Kidney tubule cell (primary cell): Measurements from ENCODE around the gene GSTA2.
"Not testable (repeated sequence)": the region's sequence is repeated elsewhere in the genome, so short reads cannot be mapped to it uniquely, and the experiment has no call there.

Experiments
- DNase-seq: peaks from one replicate; pipeline ENCODE4 v3.0.0-alpha.2; 2018; ENCODE audit warnings: low spot score

Gene GSTA2

DNA sequence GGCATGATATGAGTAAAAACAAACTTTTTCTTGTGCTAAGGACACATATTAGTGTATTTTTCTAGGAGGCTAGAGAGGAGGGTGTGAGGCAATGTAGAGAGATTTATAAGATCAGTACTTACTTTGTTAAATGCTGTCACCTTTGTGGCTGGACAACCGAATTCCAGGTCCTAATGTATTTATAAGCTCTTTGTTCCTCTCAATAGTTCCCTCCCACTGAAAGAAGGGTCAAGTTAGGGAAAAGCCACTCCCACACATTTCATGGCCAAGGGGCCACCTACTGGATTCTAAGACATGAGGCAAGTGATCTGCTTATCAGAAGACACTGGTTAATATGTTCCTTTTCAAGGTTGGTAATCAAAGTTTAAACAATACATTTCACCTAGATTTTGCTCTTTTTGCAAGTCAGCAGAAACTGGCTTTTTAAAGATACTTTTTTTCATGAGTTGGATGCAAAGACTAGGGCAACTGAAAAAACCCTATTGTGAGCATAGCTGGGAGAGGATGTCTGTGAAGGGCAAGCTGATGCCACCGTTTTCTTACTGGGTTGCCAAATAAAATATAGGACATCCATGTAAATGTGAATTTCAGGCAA, at the start of gene GSTA2:
TSS of gene GSTA2 (minus strand) at position 154 of the 595 bp plus-strand sequence. CDS start 5,528 bp downstream, outside the sequence.
- not testable (repeated sequence) for DNase-seq

DNA sequence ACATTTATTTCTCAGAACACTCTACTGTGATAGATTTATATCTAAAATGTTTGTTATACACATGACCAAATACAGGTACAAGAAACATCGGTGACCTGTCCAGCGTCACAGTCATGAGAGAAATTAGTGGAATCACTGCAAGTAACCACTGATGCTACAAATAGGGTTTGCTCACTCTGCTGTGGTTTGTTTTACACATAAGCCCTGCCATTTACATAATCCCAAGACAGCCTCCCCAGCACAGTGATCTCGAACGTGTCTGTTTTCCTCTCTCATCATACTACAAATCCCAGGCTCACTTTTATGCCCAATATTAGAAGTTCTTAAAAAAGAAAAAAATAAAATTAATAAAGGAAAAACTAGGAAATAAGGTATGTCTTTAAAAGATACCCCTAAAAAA, 46.5 kb upstream of the GSTA2 start:
- not testable (repeated sequence) for DNase-seq

DNA sequence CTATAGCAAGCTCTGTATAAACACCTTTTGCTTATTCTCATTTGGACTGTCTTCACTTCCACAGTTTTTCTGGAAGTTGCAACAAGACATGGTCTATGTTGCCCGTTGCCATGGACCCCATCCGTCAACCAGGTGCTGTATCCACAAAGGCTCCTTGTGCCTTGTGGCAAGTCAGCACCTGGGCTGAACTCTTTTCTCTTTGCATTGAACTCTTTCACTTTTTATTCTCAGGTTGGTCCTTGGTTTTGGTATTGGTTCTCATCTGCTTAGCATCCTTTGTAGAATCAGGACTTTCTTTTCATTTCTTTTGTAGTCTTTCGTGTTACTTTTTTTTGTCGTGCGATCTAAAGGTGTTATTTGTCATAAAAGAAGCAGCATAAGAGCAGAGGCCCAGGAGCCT, 45.4 kb upstream of the GSTA2 start:
- DNase-seq, result no peak

DNA sequence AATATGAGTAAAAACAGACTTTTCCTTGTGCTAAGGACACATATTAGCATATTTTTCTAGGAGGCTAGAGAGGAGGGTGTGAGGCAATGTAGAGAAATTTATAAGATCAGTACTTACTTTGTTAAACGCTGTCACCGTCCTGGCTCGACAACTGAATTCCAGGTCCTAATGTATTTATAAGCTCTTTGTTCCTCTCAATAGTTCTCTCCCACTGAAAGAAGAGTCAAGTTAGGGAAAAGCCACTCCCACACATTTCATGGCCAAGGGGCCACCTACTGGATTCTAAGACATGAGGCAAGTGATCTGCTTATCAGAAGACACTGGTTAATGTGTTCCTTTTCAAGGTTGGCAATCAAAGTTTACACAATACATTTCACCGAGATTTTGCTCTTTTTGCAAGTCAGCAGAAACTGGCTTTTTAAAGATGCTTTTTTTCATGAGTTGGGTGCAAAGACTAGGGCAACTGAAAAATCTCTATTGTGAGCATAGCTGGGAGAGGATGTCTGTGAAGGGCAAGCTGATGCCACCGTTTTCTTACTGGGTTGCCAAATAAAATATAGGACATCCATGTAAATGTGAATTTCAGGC, 40.5 kb upstream of the GSTA2 start, which contains the start of gene GSTA1:
TSS of gene GSTA1 (minus strand) at position 149 of the 588 bp plus-strand sequence. CDS start 4,549 bp downstream, outside the sequence.
- DNase-seq, result not testable (repeated sequence)

DNA sequence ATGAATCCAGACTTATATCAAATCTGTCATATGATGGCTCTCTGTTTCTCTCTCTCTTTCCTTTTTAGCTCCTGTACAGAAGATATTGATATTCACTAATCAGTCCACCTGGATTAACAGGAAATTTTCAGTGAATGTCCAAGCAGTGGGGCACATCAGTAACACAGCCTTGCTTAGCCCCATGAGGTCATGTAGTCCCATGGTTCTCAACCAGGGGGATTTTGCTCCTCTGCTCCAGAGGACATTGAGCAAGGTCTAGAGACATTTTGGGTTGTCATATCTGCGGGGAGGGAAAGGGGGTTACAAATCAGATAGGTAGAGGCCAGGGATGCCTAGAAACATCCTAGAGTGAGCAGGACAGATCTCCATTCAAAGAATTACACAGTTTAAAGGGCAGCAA, 39.5 kb upstream of the GSTA2 start:
- DNase-seq, result no peak

DNA sequence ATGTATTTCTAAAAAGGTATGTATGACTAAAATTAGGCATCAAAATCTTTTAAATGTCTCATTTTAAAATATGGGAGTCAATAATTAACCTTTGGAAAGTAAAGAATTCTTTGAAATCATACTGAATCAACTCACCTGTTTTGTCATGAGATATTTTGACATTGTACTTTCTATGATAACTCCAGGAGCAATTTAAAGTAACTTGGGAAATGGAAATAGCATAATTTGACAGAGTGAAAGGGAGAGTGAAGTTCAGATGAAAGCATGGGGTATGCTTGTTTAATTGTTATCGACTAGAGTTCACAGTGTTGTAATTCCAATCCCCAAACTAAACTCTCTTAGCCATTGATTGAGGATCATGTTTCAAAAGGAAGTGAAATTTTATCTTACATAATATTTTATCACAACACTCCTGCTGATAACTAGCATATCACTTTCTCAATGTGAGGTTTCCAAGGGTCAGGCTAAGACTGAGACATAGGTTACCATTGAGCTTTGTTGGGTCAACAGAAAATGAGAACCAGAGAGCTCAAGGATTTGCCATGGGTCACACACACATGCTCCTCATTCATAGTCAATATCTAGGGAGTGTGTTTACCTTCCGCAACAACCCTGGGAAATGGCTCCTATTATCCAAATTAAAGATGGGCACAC, 38.0 kb upstream of the GSTA2 start:
- no peak for DNase-seq

DNA sequence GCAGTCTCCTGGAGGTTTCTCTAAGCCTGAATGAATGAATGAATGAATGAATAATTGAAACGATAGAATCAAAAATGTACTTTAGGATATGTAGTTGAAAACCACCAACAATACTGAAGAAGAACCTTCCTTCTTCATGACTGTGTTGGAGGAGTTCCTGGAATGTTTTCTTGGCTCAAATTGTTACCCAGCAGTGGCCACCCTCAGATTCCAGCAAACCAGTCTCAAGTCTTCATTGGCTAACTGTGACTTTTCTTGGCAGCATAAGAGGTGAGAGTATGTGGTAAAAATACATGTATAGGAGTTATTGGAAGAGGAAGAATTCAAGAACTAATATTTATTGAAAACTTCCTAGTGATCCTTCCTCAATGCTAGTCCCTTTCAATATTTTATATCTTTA, 36.0 kb upstream of the GSTA2 start:
- DNase-seq, result peak; percentile 12

DNA sequence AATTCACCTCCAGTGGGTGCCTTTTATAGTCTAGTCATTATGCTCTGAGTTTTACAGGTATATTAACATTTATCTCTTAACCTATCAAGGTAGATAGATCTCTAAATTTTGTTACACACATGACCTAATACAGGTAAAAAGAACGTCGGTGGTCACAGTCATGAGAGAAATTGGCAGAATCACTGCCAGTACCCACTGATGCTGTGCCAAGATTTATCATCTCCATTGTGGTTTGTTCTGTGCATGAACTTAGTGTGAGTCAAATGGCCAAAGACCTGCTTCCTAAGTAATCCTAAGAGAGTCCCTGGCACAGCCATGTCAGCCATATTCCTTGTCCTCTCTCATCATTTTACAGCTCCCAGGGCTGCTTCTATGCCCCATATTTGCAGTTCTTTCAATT, 31.1 kb upstream of the GSTA2 start:
- not testable (repeated sequence) for DNase-seq

DNA sequence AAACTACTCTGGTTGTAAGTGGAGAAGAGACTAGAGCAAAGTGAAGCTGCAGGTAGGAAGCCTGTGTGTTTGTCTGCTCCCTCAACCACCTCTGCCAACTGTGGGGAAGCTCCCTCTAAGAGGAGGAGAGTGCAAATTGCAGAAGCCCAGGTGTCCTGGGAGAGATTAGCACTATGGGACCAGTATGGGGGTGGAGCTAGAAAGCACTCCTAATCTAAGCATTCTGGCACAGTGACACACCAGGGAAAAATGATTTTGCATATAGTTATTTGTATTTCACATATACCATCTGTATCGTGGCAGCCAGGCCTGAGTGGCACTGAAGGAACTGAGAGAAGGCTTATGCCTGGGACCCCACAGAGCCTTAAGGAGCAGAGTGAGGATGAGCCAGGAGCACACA, 27.6 kb upstream of the GSTA2 start:
- DNase-seq, result no peak

DNA sequence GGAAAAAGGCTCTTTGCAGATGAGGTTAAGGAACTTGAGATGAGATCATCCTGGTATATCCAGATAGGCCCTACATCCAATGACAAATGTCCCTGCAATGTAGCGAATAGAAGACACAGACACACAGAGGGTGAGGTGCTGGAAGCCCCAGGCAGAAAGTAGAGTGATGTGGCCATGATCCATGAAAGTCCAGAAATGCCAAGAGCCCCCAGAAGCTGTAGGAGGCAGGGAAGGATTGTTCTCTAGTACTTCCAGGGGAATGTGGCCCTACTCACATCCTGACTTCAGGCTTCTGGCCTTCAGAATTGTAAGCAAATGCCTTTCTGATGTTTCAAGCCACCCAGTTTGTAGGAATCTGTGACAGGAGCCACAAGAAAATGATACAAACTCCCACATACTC, 26.4 kb upstream of the GSTA2 start:
- DNase-seq, result peak; percentile 48

DNA sequence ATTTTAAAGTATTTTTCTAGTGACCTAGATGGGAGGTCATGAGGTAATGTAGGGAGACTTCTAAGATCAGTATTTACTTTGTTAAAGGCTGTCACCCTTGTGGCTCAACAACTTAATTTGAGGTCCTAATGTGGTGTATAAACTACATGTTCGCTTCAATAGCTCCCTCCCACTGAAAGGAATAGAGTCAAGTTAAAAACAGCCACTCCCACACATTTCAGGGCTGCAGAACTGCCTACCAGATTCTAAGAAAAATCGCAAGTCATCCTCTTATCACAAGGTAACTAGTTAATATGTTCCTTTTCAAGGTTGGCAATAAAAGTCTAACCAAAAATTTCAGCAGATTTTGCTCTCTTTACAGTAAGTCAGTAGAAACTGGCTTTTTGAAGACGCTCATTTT, 25.2 kb upstream of the GSTA2 start:
- DNase-seq, result no peak

DNA sequence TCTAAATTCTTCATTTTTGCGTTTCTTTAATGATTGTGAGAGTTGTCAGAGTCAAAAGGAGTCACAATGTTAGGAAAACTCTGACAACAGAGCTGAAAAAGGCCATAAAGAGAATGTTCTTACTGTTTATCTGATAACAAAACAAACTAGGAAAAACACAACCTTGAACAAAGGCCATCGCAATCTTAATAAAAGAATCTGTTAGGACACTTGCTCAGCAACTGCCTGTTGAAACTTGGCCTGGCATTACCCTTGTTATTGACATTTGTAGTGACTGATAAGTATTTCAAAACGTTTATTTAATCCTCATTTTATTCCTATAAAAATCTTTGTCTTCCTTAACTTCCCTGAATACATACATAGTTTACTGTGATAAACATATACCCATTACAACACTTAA, 24.6 kb upstream of the GSTA2 start:
- DNase-seq, result no peak

DNA sequence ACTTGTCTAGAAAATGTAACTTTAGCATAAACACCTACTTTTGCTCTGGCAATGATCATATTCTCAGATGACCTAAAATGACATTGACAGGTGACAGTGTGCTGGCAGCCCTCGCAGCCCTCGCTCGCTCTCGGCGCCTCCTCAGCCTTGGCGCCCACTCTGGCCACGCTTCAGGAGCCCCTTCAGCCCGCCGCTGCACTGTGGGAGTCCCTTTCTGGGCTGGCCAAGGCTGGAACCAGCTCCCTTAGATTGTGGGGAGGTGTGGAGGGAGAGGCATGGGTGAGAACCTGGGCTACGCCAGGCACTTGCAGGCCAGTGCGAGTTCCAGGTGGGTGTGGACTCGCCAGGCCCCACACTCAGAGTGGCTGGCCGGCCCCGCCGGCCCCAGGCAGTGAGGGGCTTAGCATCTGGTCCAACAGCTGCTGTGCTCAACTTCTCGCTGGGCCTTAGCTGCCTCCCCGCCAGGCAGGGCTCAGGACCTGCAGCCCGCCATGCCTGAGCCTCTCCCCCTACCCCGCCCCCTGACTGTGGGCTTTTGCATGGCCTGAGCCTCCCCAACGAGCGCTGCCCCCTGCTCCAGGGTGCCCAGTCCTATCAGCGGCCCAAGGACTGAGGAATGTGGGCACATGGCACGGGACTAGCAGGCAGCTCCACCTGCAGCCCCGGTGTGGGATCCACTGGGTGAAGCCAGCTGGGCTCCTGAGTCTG, 23.1 kb upstream of the GSTA2 start:
- DNase-seq, result no peak

DNA sequence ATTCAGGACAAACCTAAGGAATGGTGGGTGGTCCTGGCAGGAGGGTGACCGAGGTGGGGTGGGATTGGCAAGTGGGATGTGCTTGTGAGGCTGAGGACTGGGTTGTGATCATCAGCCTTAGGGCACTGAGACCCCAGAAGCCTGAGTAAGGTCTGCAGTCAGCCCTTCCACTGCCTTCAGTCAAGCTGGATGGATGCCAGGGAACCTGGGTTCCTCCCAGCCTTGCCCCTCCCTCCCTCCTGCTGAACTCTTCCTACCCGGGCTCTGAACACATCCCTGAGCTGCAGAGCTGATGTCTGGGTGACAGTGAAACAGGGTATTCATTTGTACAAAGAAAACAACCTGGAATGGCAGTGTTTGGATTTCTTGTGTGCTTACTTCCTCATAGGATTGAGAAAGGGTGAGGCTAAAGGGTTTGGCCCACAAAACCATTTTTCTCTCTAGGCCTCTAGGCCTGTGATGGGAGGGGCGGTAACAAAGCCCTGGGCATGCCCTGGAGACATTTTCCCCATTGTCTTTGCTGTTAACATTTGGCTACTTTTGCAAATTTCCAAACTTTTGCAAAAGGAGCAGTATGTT, 19.5 kb upstream of the GSTA2 start:
- not testable (repeated sequence) for DNase-seq

DNA sequence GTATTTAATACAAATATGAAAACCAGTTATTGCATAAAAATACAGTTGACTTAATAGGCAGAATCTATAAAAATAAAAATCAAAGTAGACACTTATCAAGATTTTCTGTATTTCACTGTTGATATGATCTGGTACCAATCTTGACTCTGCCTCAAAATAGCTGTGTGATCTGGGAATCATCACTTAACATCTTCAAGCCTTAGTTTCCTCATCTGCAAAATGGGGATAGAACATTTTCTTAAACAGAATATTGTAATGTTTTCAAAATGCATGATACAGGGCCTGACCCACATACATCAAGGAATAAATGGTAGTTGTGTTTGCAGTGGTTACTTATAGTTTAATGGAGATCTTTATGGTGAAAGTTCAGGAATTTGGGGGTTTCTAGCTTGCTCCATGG, 18.9 kb upstream of the GSTA2 start:
- DNase-seq, result not testable (repeated sequence)

DNA sequence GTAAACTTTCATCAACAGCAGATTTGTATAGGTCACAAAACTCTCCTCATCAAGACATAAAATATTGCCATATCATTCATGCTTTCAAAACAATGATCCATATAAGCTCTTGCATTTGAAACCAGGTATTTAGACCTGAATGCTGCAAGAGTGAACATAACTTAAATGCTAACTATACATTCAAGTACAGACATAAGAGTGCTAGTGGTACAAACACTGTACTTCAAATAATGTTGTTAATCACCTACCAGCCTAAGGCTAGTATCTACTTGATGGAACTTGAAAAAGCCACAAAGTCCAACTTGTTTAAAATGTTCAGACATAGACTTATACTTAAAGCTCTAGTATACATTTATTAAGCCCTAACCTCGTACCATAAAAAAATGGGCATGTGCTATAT, 16.0 kb upstream of the GSTA2 start:
- no peak for DNase-seq

DNA sequence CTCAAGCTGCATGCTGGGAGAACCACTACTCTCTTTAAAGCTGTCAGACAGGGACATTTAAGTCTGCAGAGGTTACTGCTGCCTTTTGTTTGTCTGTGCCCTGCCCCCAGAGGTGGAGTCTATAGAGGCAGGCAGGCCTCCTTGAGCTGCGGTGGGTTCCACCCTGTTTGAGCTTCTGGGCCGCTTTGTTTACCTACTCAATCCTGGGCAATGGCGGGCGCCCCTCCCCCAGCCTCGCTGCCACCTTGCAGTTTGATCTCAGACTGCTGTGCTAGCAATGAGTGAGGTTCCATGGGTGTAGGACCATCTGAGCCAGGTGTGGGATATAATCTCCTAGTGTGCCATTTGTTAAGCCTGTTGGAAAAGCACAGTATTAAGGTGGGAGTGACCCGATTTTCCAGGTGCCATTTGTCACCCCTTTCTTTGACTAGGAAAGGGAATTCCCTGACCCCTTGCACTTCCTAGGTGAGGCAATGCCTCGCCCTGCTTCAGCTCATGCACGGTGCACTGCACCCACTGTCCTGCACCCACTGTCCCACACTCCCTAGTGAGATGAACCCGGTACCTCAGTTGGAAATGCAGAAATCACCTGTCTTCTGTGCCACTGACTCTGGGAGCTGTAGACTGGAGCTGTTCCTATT, 13.6 kb upstream of the GSTA2 start:
- not testable (repeated sequence) for DNase-seq

DNA sequence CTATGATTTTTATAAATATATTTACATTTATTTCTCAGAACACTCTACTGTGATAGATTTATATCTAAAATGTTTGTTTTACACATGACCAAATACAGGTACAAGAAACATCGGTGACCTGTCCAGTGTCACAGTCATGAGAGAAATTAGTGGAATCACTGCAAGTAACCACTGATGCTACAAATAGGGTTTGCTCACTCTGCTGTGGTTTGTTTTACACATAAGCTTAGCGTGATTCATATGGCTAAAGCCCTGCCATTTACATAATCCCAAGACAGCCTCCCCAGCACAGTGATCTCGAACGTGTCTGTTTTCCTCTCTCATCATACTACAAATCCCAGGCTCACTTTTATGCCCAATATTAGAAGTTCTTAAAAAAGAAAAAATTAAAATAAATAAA, 6.1 kb upstream of the GSTA2 start:
- not testable (repeated sequence) for DNase-seq

DNA sequence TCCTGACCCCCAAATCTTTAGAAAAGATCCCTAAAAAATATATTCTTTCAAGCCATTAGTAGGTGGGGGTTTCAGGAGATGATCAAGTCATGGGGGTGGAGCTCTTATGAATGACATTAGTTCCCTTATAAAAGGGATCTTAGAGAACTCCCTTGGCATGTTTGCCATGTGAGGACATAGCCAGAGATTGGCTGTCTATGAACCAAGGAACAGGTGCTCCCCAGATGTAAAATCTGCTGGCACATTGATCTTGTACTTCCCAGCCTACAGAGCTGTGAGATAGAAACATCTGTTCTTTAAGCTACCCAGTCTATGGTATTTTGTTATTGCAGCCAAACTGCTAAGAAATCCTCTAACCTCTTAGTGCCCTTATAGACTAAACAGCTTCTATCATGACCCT, 4.4 kb upstream of the GSTA2 start:
- DNase-seq, result not testable (repeated sequence)

DNA sequence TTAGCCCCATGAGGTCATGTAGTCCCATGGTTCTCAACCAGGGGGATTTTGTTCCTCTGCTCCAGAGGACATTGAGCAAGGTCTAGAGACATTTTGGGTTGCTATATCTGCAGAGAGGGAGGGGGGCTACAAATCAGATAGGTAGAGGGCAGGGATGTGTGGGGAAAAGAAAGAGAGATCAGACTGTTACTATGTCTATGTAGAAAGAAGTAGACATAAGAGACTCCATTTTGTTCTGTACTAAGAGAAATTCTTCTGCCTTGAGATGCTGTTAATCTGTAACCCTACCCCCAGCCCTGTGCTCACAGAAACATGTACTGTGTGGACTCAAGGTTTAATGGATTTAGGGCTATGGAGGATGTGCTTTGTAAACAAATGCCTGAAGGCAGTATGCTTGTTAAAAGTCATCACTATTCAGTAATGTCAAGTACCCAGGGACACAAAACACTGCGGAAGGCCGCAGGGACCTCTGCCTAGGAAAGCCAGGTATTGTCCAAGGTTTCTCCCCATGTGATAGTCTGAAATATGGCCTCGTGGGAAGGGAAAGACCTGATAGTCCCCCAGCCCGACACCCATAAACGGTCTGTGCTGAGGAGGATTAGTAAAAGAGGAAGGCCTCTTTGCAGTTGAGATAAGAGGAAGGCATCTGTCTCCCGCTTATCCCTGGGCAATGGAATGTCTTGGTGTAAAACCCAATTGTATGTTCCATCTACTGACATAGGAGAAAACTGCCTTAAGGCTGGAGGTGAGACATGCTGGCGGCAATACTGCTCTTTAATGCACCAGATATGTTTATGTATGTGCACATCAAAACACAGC, 1.4 kb downstream of the GSTA2 start:
- DNase-seq, result not testable (repeated sequence)
